ENCODE data around the gene DNAJC13.
"Not testable (repeated sequence)": the region's sequence is repeated elsewhere in the genome, so short reads cannot be mapped to it uniquely, and the experiment has no call there.

The DNAJC13 gene

GRCh38 chr3:132416807-132417694, at the start of gene DNAJC13:
TSS of gene DNAJC13 (plus strand) at chr3:132417502. CDS start at chr3:132434551, 17,049 bp downstream.
- peak; percentile 81 for FAIRE-seq
- DNase-seq (ENCODE audit: insufficient read length, low spot score) = peak; percentile 68

DNA sequence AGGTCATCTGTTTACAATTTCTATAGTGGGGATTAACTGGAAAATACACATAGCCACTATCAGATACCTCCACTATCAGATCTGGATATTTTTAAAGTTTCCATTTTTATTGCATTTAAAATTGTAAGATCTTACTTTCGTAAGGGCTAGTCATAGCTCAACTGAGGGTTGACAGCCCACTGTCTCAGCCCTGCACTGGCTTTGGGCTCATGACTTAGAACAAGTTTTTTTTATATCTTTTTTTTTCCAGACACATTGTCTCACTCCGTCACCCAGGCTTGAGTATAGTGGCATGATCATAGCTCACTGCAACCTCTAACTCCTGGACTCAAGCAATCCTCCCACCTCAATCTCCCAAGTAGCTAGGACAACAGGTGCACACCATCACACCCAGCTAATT, 48.8 kb upstream of the DNAJC13 start:
- FAIRE-seq (no peak), DNase-seq (ENCODE audit: insufficient read length, low spot score) (no peak)

DNA sequence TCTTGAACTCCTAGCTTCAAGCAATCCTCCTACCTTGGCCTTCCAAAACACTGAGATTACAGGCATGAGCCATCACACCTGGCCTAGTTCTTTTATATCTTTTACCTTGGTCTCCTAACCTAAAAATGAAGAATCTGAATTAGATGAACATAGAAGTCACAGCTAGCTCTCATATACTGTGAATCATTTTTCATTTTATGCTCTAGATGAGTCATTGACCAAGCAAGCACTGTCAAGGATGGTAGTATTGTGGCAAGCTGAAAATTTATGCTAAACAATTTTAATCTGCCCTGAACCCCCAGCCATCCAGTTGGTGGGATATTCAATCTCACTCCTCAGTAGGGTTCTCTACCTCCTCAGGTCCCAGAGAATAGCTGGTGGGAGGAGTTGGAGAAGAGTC, 48.3 kb upstream of the DNAJC13 start:
- FAIRE-seq (no peak), DNase-seq (ENCODE audit: insufficient read length, low spot score) (no peak)

GRCh38 chr3:132376945-132377354, 40.4 kb upstream of the DNAJC13 start:
- FAIRE-seq; DNase-seq (ENCODE audit: insufficient read length, low spot score): not testable (repeated sequence)

- FAIRE-seq (no peak), DNase-seq (ENCODE audit: insufficient read length, low spot score) (no peak)
These were observed 39.1 kb upstream of the DNAJC13 start for GRCh38 chr3:132378048-132378762.

GRCh38 chr3:132378846-132379245, 38.5 kb upstream of the DNAJC13 start:
- DNase-seq (ENCODE audit: insufficient read length, low spot score) (no peak), FAIRE-seq (no peak)

DNA sequence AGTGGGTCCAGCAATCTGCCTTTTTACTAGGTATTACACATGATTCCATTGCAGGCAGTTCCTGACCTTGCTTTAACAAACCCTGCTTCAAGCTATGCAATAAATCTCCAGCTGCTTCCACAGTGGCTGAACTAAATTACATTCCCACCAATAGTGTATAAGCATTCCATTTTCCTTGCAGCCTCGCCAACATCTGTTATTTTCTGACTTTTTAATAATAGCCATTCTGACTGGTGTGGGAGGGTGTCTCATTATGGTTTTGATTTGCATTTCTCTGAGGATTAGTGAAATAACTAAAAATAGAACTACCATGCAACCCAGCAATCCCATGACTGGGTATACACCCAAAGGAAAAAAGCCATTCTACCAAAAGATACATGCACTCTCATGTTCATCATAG, 36.4 kb upstream of the DNAJC13 start:
- no peak for FAIRE-seq
- no peak for DNase-seq (ENCODE audit: insufficient read length, low spot score)

DNA sequence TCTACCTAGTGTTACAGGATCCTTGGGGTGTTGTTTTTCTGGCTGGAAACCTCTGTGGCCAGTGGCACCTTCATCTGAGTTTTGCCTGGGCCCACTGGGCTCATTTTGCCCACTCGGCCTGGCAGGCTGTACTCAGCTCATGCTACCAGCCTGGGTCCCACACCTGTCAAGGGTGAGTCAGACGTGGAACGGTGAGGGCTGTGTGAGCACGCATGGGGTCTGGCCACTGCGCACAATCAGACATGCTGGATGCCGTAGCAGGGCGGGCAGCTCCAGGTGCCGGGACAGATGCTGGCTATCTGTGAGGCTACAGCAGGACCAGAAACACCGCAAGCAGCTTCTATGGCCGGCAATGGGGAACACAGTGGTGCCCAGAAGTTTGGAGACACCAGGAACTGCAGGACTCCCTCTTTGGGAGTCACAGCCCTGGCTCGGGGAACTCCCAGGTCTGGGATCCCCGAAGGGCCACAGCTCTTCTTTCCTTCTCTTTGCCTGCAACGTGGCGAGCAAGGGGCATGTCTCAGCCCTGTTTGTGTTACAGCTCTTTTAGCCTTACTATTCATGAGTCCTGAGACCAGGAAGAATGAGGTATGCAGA, 35.9 kb upstream of the DNAJC13 start:
- FAIRE-seq (no peak), DNase-seq (ENCODE audit: insufficient read length, low spot score) (no peak)

DNA sequence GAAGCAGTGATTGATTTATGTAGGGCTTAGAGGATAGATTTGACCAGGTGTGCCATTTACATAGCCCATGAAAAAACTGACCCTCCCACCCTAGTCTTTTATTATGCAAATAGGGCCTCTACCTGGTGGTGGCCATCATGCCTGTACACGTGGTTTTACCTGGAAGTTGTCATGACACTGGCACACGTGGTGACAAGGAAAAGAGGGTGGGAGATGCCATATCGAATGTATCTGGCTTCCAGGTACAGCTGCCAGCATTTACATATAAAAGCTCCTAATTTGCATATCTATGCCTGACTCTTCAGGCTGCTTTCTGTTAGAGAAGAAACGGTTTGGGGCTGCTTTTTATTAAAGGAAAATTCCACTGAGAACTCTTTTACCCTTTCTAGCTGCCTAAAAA, 35.0 kb upstream of the DNAJC13 start:
- FAIRE-seq (no peak), DNase-seq (ENCODE audit: insufficient read length, low spot score) (no peak)

DNA sequence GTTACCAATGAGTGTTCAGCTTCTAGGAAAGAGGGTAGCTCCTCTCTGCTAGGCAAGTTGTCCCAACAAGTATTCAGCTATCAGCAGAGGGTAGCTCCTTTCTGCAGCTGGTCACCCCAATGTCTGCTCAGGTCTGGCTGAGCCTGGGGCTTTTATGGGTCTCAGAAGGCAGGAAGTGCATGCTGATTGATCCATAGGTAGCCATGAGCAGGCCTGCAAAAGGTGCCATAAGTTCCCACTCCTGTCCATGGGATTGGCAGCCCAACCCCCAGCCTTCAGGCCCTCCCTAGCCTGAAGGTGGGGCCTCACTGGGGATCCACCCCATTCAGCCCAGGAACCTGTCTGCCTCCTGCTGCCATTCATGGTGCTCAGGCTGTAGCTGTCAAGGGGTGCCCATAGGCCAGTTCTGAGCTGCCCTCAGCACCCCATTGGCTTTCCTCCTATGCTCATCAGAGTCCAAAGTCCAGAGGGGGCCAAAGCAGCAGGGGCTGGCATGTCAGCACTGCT, 34.6 kb upstream of the DNAJC13 start:
- DNase-seq (ENCODE audit: insufficient read length, low spot score) = no peak
- FAIRE-seq = no peak

DNA sequence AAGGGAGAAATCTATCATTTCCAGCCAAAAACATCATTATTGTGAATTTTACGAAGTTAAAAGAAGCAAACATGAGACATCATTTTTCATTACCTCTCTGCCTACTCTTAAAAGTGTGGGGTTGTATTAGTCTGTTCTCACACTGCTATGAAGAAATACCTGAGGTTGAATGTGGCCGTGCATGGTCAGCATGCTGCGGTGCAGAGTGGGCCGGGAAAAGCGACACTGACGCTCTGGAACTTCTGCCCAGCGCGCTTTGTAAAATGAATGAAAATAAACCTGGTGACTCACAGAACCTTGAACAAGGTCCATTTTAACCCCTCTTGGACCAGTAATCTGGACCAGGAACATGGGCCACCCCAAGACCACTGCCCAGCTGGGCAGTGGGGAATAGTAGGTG, 31.0 kb upstream of the DNAJC13 start:
- DNase-seq (ENCODE audit: insufficient read length, low spot score) = no peak
- no peak for FAIRE-seq

GRCh38 chr3:132392675-132393074, 24.6 kb upstream of the DNAJC13 start:
- not testable (repeated sequence) for FAIRE-seq; DNase-seq (ENCODE audit: insufficient read length, low spot score)

DNA sequence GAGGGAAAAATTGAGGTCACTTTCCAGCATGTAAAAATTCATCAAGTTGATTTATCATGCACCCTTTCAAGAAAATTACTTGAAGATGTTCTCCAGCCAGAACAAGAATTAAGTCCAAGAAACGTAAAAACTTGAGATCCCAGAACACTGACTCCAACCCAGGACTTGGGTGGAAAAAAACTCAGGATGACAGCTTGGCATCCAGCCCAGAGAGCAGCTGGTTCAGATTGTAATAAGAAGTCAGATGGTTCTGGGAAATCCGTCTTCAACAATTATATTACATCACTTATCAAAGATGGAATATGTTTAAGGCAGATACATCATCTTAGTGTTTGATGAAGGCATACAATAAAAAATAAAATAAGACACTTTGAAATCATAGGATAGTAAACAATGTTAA, 23.0 kb upstream of the DNAJC13 start:
- FAIRE-seq (no peak), DNase-seq (ENCODE audit: insufficient read length, low spot score) (no peak)

GRCh38 chr3:132395126-132395525, 22.2 kb upstream of the DNAJC13 start:
- FAIRE-seq (no peak), DNase-seq (ENCODE audit: insufficient read length, low spot score) (no peak)

DNA sequence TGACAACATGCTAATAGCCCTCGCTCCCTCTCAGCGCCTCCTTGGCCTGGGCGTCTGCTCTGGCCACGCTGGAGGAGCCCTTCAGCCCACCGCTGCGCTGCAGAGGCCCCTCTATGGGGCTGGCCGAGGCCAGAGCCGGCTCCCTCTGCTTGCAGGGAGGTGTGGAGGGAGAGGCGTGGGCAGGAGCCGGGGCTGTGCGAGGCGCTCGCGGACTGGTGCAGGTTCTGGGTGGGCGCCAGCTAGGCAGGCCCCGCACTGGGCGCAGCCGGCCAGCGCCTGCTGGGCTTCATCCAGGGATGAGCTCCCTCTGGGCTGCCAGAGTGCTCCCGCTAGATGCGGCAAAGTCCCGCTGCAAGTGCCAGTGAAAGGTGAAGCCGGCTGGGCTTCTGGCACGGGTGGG, 21.0 kb upstream of the DNAJC13 start:
- FAIRE-seq = no peak
- DNase-seq (ENCODE audit: insufficient read length, low spot score) = no peak

- DNase-seq (ENCODE audit: insufficient read length, low spot score); FAIRE-seq: not testable (repeated sequence)
These were observed 20.5 kb upstream of the DNAJC13 start for GRCh38 chr3:132396776-132397175.

GRCh38 chr3:132399054-132399929, 18.0 kb upstream of the DNAJC13 start:
- DNase-seq (ENCODE audit: insufficient read length, low spot score) (peak; percentile 15), FAIRE-seq (peak; percentile 61)

GRCh38 chr3:132401255-132401654, 16.0 kb upstream of the DNAJC13 start:
- DNase-seq (ENCODE audit: insufficient read length, low spot score) = no peak
- no peak for FAIRE-seq

DNA sequence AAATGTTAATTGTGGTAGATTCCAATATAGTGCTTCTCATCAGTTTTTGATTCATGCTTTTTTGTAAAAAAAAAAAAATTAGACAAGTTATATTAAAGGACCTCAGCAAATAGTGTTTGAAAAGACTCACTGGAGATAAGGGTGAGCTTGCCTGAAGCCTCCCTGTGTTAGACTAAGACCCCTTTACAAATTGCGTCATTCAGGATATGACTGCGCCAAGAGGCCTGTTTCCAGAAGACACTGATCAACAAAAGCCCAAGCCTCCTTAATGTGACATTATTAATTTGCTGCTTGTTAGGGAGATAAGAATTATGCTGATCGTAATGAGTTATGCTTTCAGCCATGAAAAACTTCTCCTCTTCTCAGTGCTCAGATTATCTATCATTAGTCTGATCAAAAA, 13.0 kb upstream of the DNAJC13 start:
- no peak for DNase-seq (ENCODE audit: insufficient read length, low spot score)
- FAIRE-seq = no peak

- no peak for FAIRE-seq
- DNase-seq (ENCODE audit: insufficient read length, low spot score) = no peak
These were observed 12.1 kb upstream of the DNAJC13 start for GRCh38 chr3:132405188-132405587.
